Calu3 (cell line): ENCODE measurements around the gene ST6GALNAC1. TPM values are rescaled to one million over a fixed set of nuclear protein-coding genes. Genes with fewer than 3 reads are reported as not detected.

Source experiments
- BruUV-seq: library from RNA; stranded (reverse); fragments of 400-500 nt; replicated peaks from 2 replicates; lab custom pipeline; 2021; lab: Mats Ljungman, UMichigan
- CTCF ChIA-PET: fragments of 300-600 bp; sonication (Branson Sonifier 250); formaldehyde crosslinking; loops from one replicate; lab custom pipeline; 2022; ENCODE audit warnings: antibody characterized with exemption; lab: Charles Lee
- DNase-seq: peaks from one replicate; pipeline ENCODE4 v3.0.0; 2022
- H3K27ac Mint-ChIP-seq: one replicate; pipeline ENCODE4 v1.8.0; 2022; ENCODE audit warnings: mixed read lengths; ENCODE audit not compliant: unreplicated experiment
- H3K27me3 Mint-ChIP-seq: one replicate; pipeline ENCODE4 v1.8.0; 2022; ENCODE audit warnings: mixed read lengths; ENCODE audit not compliant: unreplicated experiment
- H3K36me3 Mint-ChIP-seq: one replicate; pipeline ENCODE4 v1.8.0; 2022; ENCODE audit warnings: mild to moderate bottlenecking, moderate library complexity, mixed read lengths; ENCODE audit not compliant: insufficient read depth, unreplicated experiment
- H3K4me1 Mint-ChIP-seq: one replicate; pipeline ENCODE4 v1.8.0; 2022; ENCODE audit warnings: mild to moderate bottlenecking, low read depth, mixed read lengths; ENCODE audit not compliant: unreplicated experiment
- H3K4me3 Mint-ChIP-seq: one replicate; pipeline ENCODE4 v1.8.0; 2022; ENCODE audit warnings: mild to moderate bottlenecking, low read depth, moderate library complexity, mixed read lengths; ENCODE audit not compliant: unreplicated experiment
- H3K9me3 Mint-ChIP-seq: one replicate; pipeline ENCODE4 v1.8.0; 2022; ENCODE audit warnings: low read depth, mixed read lengths; ENCODE audit not compliant: unreplicated experiment
- CTCF ChIP-seq: fragments of 200-600 bp; IDR thresholded peaks from one replicate; pipeline ENCODE4 v1.8.0; 2022; ENCODE audit warnings: antibody characterized with exemption; ENCODE audit not compliant: unreplicated experiment
- intact Hi-C: fragments of 100-400 bp; cut with micrococcal nuclease; formaldehyde crosslinking; loops from one replicate; pipeline ENCODE4 v1.10.0; 2022; ENCODE audit not compliant: unreplicated experiment
- total RNA-seq: library from RNA; stranded (reverse); gene quantifications from 2 replicates; pipeline ENCODE4 v1.2.3, GENCODE V29; 2022

ST6GALNAC1 gene
- total RNA-seq, 1 experiment from 2014 or later, result 52.4 TPM

- Mint-ChIP-seq H3K9me3 (no peaks in the 10 kb centered on the region), H3K36me3 (peaks cover 13% of the 10 kb centered on the region), H3K27me3 (no peaks in the 10 kb centered on the region), H3K4me3 (no peak overlapping the region), H3K27ac (no peak overlapping the region), H3K4me1 (peaks cover 27% of the 10 kb centered on the region)
- CTCF ChIA-PET, result no interaction called here
- no TSS peak for BruUV-seq
- TF ChIP-seq CTCF, result no peak
- DNase-seq, result no peak
- intact Hi-C loops, result no loop called here
Measured at GRCh38 chr17:76578376-76578775, 65.2 kb downstream of the ST6GALNAC1 start.

DNA sequence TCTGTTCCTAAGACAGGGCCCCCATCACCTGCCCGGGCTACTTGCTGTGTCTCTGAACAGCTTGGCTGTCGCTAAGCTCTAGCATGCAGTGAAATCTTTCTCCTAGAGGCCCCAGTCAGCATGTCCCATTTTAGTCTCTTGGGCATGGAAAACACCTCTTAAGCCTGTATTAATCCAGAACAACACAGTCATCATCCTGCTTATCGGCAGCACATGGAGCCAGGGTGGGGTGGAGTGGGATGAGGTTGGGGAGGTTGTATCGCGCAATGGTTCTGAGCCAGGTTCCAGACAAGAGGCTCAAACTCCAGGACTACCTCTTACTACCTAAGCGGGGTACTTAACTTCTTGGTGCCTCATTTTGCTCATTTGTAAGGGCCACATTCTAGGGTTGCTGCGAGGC, 65.7 kb downstream of the ST6GALNAC1 start:
- CTCF ChIA-PET, result no interaction called here
- DNase-seq, result no peak
- Mint-ChIP-seq H3K27ac (no peak overlapping the region), H3K4me3 (no peak overlapping the region), H3K9me3 (no peaks in the 10 kb centered on the region), H3K36me3 (peaks cover 18% of the 10 kb centered on the region), H3K4me1 (peaks cover 27% of the 10 kb centered on the region), H3K27me3 (no peaks in the 10 kb centered on the region)
- TF ChIP-seq CTCF, result no peak
- intact Hi-C loops, result no loop called here
- BruUV-seq, result no TSS peak

DNA sequence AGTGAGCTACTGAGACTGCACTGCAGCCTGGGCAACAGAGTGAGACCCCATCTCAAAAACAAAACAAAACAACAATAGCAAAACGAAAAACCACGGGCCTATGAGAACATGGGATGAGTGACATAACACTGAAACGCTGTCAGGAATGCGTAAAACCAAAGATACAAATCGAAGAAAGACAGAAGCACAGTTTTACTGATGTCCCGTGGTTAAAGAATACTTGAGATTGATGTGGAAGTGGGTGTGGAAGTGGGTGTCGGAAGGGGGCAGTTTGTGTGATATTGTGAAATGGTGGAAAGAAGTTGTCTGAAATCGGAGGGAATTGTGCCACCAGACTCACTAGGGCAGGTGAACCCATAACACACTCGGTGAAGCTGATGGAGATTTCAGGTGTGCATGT, 67.4 kb downstream of the ST6GALNAC1 start:
- no TSS peak for BruUV-seq
- H3K4me3 Mint-ChIP-seq, result no peak overlapping the region
- peaks cover 13% of the 10 kb centered on the region for H3K36me3 Mint-ChIP-seq
- H3K27ac Mint-ChIP-seq, result peak overlapping the region; percentile 60
- intact Hi-C loops, result no loop called here
- no peak for TF ChIP-seq CTCF
- CTCF ChIA-PET, result interaction anchor here (0.7 to 1.1 kb wide), 2 partner anchors 47 to 48 kb away, joined by 3 read pairs; no protein-coding TSS in a partner anchor
- H3K9me3 Mint-ChIP-seq, result no peaks in the 10 kb centered on the region
- no peak for DNase-seq
- no peaks in the 10 kb centered on the region for H3K27me3 Mint-ChIP-seq
- H3K4me1 Mint-ChIP-seq, result peaks cover 27% of the 10 kb centered on the region

DNA sequence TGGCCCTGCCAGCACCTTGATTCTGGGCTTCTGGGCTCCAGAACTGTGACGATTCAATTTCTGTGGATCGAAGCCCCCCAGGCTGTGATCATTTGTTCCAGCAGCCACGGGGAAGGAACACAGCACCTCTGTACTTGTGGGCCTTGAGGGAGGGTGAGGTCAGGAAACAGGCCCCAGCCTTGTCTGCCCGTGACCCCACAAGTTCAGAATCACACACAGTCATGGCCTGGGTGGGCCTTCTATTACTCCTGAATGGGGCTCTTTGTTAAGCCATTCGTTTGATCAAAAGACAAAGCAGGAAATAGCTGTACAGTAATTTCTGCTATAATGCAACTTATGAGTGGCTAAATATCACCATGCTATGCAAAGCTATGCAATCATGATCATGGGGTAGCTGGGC, 68.0 kb downstream of the ST6GALNAC1 start:
- H3K4me1 Mint-ChIP-seq, result peaks cover 30% of the 10 kb centered on the region
- H3K4me3 Mint-ChIP-seq, result no peak overlapping the region
- no peak for DNase-seq
- CTCF ChIA-PET, result interaction anchor here (0.7 to 1.1 kb wide), 2 partner anchors 47 to 48 kb away, joined by 3 read pairs; no protein-coding TSS in a partner anchor
- intact Hi-C loops, result no loop called here
- peak overlapping the region; percentile 60 for H3K27ac Mint-ChIP-seq
- peaks cover 13% of the 10 kb centered on the region for H3K36me3 Mint-ChIP-seq
- TF ChIP-seq CTCF, result no peak
- no peaks in the 10 kb centered on the region for H3K9me3 Mint-ChIP-seq
- no peaks in the 10 kb centered on the region for H3K27me3 Mint-ChIP-seq
- no TSS peak for BruUV-seq

Other genes starting within 250 kb of the ST6GALNAC1 start
- gene UBE2O, start 190.6 kb downstream of the ST6GALNAC1 start, total RNA-seq, result 29.0 and 34.4 TPM in 2 replicates
- not detected in 2 replicates for gene AANAT, start 176.2 kb downstream of the ST6GALNAC1 start, total RNA-seq
- gene RHBDF2, start 142.3 kb downstream of the ST6GALNAC1 start, total RNA-seq, result 47.7 and 47.9 TPM in 2 replicates
- not detected in 2 replicates for gene CYGB, start 106.0 kb downstream of the ST6GALNAC1 start, total RNA-seq
- not detected in 2 replicates for gene PRCD, start 103.7 kb downstream of the ST6GALNAC1 start, total RNA-seq
- 10.5 and 11.6 TPM in 2 replicates for gene ST6GALNAC2, start 57.9 kb downstream of the ST6GALNAC1 start, total RNA-seq
- 6.5 and 9.9 TPM in 2 replicates for gene MXRA7, start 67.2 kb upstream of the ST6GALNAC1 start, total RNA-seq
- 60.8 and 62.1 TPM in 2 replicates for gene JMJD6, start 82.8 kb upstream of the ST6GALNAC1 start, total RNA-seq
- 56.1 and 58.1 TPM in 2 replicates for gene METTL23, start 83.1 kb upstream of the ST6GALNAC1 start, total RNA-seq
- 238 and 241 TPM in 2 replicates for gene SRSF2, start 93.6 kb upstream of the ST6GALNAC1 start, total RNA-seq
- gene MFSD11, start 94.4 kb upstream of the ST6GALNAC1 start, total RNA-seq, result 21.4 and 23.9 TPM in 2 replicates
- 1.0 and 1.8 TPM in 2 replicates for gene MGAT5B, start 224.6 kb upstream of the ST6GALNAC1 start, total RNA-seq